K562 (cell line): Measurements from ENCODE around the gene TMEM100.

Experiments
- CBFB ChIP-seq: sonication (generic); formaldehyde crosslinking; IDR thresholded peaks from 2 replicates; pipeline ENCODE4 v1.4.0; 2020; ENCODE audit warnings: mild to moderate bottlenecking, missing genetic modification reagents
- E2F1 ChIP-seq: sonication (generic); formaldehyde crosslinking; IDR thresholded peaks from 2 replicates; pipeline ENCODE4 v1.8.1; 2023; ENCODE audit warnings: mild to moderate bottlenecking, missing genetic modification reagents, moderate library complexity
- SNIP1 ChIP-seq: fragments of 450-650 bp; IDR thresholded peaks from 2 replicates; pipeline ENCODE4 v1.7.1; 2017; ENCODE audit warnings: low read depth, mild to moderate bottlenecking
- TRIM28 ChIP-seq: fragments of 450-650 bp; IDR thresholded peaks from 2 replicates; pipeline ENCODE4 v1.6.1; 2017
- ZBTB49 ChIP-seq: sonication (generic); formaldehyde crosslinking; IDR thresholded peaks from 2 replicates; pipeline ENCODE4 v1.8.0; 2022; ENCODE audit warnings: missing genetic modification reagents, mild to moderate bottlenecking, borderline replicate concordance
- ZNF707 ChIP-seq: fragments of 250-450 bp; sonication (Bioruptor Pico); conservative IDR thresholded peaks from 2 replicates; pipeline ENCODE4 v1.8.0; 2022; ENCODE audit warnings: inconsistent platforms, mild to moderate bottlenecking, moderate library complexity
- TF ChIP-seq, protein P1 (sequence below), 3 experiments: IDR thresholded peaks in 2 of 3; conservative IDR thresholded peaks in 1 of 3; 2 replicates each; pipeline ENCODE4 v1.5.1; 2011 to 2012; ENCODE audit warnings: low read length in 3 of 3, mild to moderate bottlenecking in 3 of 3, control low read depth in 2 of 3, improper control_type of control experiment in 1 of 3, inconsistent platforms in 1 of 3, low read depth in 1 of 3, mixed read lengths in 1 of 3, moderate library complexity in 1 of 3; ENCODE audit not compliant: insufficient read depth in 2 of 3
- TF ChIP-seq, protein P2 (sequence below): sonication (generic); formaldehyde crosslinking; IDR thresholded peaks from 2 replicates; pipeline ENCODE4 v1.8.1; 2023; ENCODE audit warnings: mild to moderate bottlenecking, missing genetic modification reagents

- TF ChIP-seq ZNF707 (CRISPR knock-in tag) (no peak), E2F1 (CRISPR knock-in tag) (no peak), TRIM28 (no peak), CBFB (CRISPR knock-in tag) (no peak), ZBTB49 (CRISPR knock-in tag) (no peak), SNIP1 (no peak)
- TF ChIP-seq, protein P1, sequence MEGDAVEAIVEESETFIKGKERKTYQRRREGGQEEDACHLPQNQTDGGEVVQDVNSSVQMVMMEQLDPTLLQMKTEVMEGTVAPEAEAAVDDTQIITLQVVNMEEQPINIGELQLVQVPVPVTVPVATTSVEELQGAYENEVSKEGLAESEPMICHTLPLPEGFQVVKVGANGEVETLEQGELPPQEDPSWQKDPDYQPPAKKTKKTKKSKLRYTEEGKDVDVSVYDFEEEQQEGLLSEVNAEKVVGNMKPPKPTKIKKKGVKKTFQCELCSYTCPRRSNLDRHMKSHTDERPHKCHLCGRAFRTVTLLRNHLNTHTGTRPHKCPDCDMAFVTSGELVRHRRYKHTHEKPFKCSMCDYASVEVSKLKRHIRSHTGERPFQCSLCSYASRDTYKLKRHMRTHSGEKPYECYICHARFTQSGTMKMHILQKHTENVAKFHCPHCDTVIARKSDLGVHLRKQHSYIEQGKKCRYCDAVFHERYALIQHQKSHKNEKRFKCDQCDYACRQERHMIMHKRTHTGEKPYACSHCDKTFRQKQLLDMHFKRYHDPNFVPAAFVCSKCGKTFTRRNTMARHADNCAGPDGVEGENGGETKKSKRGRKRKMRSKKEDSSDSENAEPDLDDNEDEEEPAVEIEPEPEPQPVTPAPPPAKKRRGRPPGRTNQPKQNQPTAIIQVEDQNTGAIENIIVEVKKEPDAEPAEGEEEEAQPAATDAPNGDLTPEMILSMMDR (IDR thresholded peaks at IDR 0.05 in 2 of 3, conservative IDR thresholded peaks at IDR 0.05 in 1 of 3; ENCODE audit: insufficient read depth in 2 of 3, low read depth in 1 of 3, low read length in 3 of 3), result no peak
- TF ChIP-seq, protein P2, sequence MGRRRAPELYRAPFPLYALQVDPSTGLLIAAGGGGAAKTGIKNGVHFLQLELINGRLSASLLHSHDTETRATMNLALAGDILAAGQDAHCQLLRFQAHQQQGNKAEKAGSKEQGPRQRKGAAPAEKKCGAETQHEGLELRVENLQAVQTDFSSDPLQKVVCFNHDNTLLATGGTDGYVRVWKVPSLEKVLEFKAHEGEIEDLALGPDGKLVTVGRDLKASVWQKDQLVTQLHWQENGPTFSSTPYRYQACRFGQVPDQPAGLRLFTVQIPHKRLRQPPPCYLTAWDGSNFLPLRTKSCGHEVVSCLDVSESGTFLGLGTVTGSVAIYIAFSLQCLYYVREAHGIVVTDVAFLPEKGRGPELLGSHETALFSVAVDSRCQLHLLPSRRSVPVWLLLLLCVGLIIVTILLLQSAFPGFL, result no peak
These were observed 6.8 kb upstream of the TMEM100 start for GRCh38 chr17:55729484-55729883.
